Embryonic facial prominence (tissue), 1 donor: ENCODE data around the gene RGS11.
"Not testable (repeated sequence)": the region's sequence is repeated elsewhere in the genome, so short reads cannot be mapped to it uniquely, and the experiment has no call there.

Experiments used
- DNase-seq: peaks from one replicate; pipeline ENCODE4 v3.0.0-alpha.2; 2016; ENCODE audit errors: extremely low spot score

The RGS11 gene

GRCh38 chr16:264440-264951 is 11.2 kb downstream of the RGS11 start:
- DNase-seq: no peak

DNA sequence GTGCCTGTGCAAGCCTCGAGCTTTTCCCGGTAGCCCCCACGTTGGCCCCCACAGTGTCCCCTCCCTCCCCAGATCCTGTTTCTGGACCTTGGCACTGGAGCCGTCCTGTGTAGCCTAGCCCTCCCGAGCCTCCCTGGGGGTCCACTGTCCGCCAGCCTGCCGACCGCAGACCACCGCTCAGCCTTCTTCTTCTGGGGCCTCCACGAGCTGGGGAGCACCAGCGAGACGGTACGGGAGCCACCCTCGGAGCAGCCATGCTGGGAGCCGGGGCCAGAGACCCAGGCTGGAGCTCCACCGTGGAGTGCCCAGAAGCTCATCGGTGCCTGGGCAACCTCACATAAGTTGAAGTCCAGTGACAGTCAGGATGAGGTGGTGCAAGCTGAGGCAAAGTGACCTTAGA is 11.8 kb downstream of the RGS11 start:
- no peak for DNase-seq

- no peak for DNase-seq
Measured at GRCh38 chr16:263182-263774, 12.5 kb downstream of the RGS11 start.

DNA sequence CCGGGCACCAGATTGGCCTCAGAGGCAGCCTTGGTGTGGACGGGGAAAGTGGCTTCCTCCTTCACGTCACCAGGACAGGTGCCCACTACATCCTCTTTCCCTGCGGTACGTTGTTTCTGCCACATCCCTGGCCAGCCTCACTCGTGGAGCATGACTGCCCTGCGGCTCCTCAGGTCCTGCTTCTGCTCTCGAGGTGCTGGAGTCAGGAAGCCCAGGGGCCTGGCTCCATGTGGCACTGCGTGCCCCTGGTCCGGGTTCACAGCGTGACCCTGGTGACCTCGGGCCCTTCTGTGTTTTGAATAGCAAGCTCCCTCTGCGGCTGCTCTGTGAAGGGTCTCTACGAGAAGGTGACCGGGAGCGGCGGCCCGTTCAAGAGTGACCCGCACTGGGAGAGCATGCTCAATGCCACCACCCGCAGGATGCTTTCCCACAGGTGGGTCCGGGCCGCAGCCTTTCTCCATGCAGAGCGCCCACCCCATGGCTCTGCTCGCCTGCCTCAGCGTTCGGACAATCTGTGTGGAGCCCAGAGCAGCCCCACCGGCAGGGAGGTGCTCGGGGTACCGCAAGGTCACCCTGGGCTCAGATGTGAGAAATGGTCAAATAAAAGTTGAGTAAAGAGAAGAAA is 13.5 kb downstream of the RGS11 start:
- no peak for DNase-seq

- DNase-seq: no peak
Measured at GRCh38 chr16:261031-261691, 14.6 kb downstream of the RGS11 start.

- DNase-seq: no peak
Measured at GRCh38 chr16:260326-260725, 15.4 kb downstream of the RGS11 start.

- no peak for DNase-seq
Measured at GRCh38 chr16:259814-260253, 15.9 kb downstream of the RGS11 start.

DNA sequence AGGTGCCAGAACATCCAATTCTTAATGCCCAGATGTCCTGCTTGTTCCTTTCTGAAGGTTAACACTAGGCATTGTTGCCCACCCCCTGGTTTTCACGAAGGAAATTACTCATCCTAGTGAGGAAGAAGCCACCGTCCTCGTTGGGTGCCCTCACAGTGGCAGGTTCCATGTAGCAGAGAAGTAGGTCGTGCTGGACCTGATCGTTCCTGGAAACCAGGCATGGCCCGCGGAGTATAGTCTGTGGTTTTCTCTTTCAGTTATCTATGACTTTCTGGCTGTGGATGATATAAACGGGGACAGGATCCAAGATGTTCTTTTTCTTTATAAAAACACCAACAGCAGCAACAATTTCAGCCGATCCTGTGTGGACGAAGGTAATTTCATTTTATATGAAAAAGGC is 16.5 kb downstream of the RGS11 start:
- no peak for DNase-seq

- not testable (repeated sequence) for DNase-seq
Measured at GRCh38 chr16:258091-258490, 17.7 kb downstream of the RGS11 start.

DNA sequence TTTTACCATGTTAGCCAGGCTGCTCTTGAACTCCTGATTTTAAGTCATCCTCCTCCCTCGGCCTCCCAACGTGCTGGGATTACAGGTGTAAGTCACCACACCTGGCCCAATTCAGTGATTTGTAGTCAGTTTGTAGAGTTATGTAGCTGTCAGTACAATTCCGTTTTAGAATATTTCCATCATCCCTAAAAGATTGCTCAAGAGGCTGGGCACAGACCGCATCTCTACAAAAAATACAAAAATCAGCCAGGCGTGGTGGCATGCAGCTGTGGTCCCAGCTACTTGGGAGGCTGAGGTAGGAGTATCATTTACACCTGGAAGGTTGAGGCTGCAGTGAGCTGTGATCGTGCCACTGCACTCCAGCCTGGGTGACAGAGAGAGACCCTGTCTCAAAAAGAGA is 20.6 kb downstream of the RGS11 start:
- no peak for DNase-seq

DNA sequence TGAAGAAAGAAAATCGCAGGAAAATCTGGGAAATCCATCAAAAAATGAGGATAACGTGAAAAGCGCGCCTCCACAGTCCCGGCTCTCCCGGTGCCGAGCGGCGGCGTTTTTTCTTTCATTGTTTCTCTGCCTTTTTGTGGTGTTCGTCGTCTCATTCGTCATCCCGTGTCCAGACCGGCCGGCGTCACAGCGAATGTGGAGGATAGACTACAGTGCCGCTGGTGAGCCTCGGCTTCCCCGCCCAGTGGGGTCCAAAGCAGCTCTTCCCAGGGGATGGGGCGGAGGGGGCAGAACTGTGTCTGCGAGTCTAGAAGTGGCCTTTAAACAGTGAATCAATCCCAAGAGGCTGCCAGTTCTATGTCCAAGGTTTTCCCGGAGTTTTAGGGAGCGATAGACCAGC is 21.3 kb downstream of the RGS11 start:
- no peak for DNase-seq

- DNase-seq: no peak
Measured at GRCh38 chr16:253833-254232, 21.9 kb downstream of the RGS11 start.

- DNase-seq: no peak
Measured at GRCh38 chr16:252366-253337, 23.1 kb downstream of the RGS11 start.

DNA sequence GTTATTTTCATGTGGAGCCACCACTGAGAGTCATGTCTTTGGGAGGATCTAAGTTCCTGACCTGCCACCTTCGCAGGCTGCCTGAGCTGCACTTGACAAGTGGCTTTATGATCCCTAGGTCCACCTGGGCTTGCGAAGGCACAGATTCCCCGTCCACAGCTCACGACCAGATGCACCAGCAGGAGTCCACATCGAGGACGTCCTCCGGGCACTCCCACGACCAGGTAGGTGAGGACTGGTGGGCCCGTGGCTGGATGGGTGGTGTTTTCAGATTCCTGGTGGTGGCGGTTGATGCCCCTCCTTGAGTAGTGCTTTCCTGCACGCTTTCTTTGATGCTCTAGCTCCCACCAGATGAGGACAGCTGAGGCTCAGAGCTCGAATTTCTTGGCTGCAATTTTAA is 26.3 kb downstream of the RGS11 start:
- no peak for DNase-seq

GRCh38 chr16:247027-247426 is 28.7 kb downstream of the RGS11 start:
- no peak for DNase-seq

- no peak for DNase-seq
Measured at GRCh38 chr16:245105-245504, 30.6 kb downstream of the RGS11 start.

DNA sequence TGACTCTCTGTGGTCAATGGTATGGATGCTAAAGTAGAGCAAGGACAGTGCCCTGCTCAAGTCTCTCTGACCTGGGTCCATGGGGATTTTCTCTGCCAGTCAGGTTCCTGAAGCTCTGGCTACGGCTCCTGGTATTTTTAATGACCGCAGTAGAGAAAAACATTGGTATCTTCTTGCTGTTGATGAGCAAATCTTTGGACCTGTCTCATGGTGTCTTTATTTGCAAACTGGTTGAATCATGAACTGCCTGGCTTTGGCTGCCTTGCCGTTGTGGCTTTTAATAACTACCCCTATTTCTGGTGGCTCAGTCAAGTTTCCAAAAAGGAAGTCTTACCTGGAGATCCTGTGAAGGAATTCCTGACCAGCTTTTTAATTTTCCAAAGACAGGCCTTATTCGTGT is 32.4 kb downstream of the RGS11 start:
- no peak for DNase-seq

DNA sequence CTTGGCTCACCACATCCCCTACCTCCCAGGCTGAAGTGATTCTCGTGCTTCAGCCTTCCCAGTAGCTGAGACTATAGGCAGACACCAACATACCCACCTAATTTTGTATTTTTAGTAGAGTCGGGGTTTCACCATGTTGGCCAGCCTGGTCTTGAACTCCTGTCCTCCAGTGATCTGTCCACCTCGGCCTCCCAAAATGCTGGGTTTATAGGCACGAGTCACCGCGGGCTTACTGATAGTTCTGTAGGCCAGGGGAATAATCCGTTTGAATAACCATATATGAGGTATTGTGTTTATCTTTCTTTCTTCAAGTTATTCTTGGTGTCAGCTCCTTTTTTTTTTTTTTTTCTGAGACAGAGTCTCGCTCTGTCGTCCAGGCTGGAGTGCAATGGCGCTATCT is 33.5 kb downstream of the RGS11 start:
- DNase-seq: no peak

GRCh38 chr16:240559-240958 is 35.2 kb downstream of the RGS11 start:
- no peak for DNase-seq

DNA sequence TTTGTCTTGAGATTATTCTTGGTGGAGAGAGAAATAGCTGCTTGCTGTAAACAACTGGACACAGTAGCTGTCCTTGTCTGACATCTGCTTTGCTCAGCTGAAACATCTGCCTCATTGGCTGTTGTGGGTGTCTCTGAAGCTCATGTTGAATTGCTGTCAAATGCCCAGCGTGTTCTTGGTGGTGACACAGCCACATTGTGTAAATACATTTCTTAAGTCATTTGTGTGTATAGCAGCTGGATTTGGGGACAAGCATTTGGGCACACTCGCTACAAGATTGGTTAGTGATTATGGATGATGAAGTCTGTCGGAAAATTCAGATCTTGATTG is 35.8 kb downstream of the RGS11 start:
- no peak for DNase-seq

- DNase-seq: peak; percentile 84
Measured at GRCh38 chr16:234468-235305, 41.1 kb downstream of the RGS11 start, which contains the start of gene FAM234A. FAM234A (plus strand) TSS chr16:234821; CDS start chr16:254414, 19,593 bp downstream.
